RPMI8226 (cell line): Measurements from ENCODE around the gene ANXA4.
"Not testable (repeated sequence)": the region's sequence is repeated elsewhere in the genome, so short reads cannot be mapped to it uniquely, and the experiment has no call there.

Experiments used
- DNase-seq: peaks from one replicate; pipeline ENCODE4 v3.0.0-alpha.2; 2015

ANXA4 gene

DNA sequence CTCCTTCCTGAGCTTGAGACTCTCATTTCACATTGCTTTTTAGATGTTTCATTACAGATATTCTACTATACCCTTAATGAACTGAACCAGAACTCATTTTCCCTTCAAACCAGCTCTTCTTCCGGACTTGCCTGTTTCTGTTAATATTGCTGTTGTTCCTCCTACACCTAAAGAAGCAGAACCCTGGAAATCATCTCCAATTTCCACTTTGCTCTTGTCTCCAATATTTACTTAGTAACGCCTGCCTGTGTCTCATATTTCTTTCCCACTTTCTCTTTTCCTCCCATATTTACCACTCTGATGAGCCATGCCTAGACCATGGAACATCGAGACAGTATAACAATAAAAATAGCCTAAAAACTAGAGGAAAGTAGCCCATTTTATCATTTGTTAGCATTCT is 69.7 kb downstream of the ANXA4 start:
- no peak for DNase-seq

DNA sequence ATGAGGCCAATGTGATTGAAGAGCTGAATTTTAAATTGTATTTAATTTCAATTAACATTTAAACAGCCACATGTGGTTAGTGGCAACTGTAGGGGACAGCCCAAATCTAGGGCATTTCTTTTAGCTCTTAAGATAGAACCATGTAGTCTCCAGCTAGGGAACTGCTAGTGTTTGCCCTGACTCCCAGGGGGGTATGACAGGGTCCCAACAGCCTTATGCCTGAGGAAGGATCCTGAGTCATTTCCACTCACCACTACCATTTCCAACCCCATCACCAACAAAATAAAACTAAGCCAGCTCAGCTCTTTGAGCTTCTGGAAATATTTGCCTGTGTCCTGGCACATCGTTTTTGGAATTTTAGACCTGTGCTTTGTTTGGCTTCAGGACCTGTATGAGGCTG is 73.8 kb downstream of the ANXA4 start:
- DNase-seq, result no peak

DNA sequence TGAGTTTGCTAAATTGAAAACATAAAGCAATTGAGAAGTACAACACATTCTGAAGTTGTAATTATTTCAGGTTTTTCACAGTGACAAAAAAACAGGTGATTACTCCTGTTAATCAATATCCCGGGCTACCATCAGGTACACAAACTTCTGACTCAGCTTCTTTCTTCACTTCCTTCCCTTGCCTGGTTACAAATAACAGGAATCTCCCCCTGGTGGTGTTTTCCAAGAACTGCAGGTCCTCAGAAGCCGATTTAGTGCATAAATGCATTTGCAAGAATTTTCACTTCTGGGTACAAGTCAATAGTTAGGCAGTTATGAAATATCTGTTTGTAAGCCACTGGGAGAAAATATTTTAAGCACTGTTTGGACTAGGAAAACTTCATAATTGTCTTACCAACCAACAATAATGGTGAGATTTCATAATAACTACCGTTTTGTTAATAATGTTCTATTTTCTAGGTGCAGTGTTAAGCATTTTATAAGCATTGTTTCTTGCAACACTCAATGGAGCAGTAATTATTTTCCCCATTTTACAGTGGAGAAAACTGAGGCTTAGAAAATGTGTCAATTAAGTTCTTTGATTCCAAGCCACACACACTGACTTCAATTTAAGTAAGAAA is 75.1 kb downstream of the ANXA4 start:
- peak; percentile 86 for DNase-seq

- DNase-seq, result no peak
Observed at GRCh38 chr2:69817729-69818501, 76.0 kb downstream of the ANXA4 start.

DNA sequence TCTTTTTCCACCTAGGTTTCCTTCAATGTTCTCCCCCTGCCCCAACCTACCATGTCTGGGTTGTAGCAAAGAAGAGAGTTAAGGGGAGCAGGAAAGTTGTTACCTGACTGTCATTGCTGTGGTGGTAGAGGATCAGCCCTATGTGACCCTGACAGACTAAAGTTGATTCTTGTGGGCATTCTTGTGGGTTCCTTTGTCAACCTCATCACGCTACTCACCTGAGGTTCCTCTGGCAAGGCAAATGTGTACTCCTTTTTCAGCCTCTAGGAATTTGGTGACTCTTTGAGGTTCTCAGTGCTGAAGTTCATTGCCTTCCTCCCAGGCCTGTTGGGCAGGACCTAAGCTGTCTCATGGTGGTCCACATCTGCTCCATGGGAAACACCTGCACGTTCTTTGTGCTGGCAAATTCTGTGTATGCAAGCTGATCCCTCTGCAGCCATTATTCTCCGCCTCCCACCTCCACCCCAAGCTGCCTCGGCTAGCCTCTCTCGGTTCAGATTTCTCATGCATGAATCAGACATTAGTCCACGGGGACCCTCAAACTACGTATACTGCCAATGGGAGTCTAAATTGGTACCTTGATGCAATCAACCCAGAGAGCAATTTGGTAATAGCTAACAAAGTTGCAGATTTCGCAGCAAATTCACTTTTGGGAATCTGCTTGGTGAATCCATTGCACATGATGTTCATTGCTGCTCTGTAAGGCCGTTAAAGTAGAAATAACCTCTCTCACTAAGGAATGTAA is 86.0 kb downstream of the ANXA4 start:
- DNase-seq, result no peak

- DNase-seq, result no peak
Observed at GRCh38 chr2:69828938-69829255, 87.0 kb downstream of the ANXA4 start.

- peak; percentile 99 for DNase-seq
Observed at GRCh38 chr2:69829256-69830044, 87.5 kb downstream of the ANXA4 start, which contains the start of gene GMCL1. Gene GMCL1 (plus strand): TSS chr2:69829660. CDS start chr2:69829893, 233 bp downstream.

GRCh38 chr2:69830045-69830905 is 88.3 kb downstream of the ANXA4 start:
- DNase-seq, result peak; percentile 62

GRCh38 chr2:69830906-69831241 is 88.9 kb downstream of the ANXA4 start:
- DNase-seq, result not testable (repeated sequence)

- no peak for DNase-seq
Observed at GRCh38 chr2:69831354-69831905, 89.5 kb downstream of the ANXA4 start.

DNA sequence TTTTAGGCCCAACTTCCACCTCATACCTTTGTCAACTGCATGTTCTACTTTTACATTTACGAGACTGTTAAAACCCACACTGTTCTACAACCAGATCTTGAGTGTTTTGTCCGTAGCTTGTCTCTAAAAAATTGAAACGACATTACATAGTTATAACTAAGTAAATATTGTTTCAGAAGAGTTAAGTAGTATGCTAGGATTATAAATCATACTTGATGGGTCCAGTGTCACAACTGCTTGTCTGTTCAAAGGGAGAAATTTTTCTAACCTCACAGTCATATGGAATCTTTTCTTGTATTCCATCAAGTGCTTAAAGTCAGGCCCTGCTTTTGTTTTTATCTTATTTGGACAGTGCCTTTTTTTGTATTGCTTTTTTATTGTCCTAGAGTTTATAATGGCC is 91.8 kb downstream of the ANXA4 start:
- no peak for DNase-seq

GRCh38 chr2:69835666-69836065 is 93.7 kb downstream of the ANXA4 start:
- no peak for DNase-seq

DNA sequence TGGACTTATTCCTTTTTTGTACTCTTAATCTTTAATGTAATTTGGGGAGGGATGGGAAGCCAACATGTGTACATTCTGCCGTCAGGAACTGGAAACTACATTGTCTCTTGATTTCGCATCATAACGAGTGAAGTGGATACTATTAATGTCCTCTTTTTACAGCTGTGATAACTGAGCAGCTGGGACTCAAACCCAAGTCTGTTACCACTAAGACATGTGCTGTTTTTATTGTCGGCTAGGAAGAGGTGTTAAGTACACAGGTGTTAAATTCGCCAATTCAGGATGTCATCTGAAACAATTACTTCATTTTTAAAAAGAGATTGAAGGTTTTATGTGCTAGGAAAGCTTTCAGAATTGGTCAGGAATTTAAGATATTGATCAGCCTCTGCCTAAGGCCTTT is 94.4 kb downstream of the ANXA4 start:
- DNase-seq, result no peak

GRCh38 chr2:69837533-69837932 is 95.6 kb downstream of the ANXA4 start:
- no peak for DNase-seq

DNA sequence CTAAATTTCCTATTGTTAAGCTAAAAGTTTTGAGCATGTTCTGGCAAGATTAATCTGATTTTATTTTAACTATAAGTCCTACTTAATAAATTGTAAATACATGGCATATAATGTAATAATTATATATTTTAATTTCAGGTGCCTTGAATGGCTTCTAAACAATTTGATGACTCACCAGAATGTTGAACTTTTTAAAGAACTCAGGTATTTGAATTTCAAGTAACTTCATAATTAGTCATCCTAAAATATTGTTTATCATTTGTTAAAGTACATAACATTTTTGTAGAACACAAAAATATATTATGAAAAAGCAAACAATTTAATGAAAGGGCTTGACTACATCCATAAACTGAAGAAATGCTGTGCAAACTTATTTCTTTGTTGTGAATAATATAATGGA is 102.1 kb downstream of the ANXA4 start:
- DNase-seq, result no peak

GRCh38 chr2:69844560-69844959 is 102.6 kb downstream of the ANXA4 start:
- no peak for DNase-seq

GRCh38 chr2:69846182-69847067 is 104.5 kb downstream of the ANXA4 start:
- DNase-seq, result no peak

GRCh38 chr2:69847068-69847828 is 105.3 kb downstream of the ANXA4 start:
- no peak for DNase-seq

DNA sequence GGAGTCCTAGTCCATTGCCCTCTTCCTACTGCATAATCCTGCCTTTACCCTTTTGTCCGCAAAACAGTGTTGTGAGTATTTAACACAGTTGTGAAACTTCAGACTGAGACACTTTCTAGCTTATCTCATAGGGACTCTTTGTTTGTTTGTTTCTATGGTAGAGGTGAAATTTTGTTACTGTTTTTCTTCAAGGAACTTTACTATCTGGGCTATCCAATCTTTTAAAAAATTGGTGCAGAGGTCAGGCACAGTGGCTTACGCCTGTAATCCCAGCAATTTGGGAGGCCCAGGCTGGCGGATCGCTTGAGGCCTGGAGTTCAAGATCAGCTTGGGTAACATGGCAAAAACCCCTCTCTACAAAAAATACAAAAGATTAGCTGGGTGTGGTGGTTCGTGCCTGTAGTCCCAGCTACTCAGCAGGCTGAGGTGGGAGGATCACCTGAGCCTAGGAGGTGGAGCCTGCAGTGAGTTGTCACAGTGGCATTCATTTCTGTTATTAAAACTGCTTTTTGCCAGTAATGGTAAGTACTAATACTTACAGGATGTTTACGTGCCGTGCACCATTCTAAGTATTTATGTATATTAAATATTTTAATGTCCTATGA is 106.4 kb downstream of the ANXA4 start:
- DNase-seq, result no peak

- DNase-seq, result no peak
Observed at GRCh38 chr2:69858261-69858660, 116.3 kb downstream of the ANXA4 start.
